ENCODE measurements around the gene PI4KB. TPM values are rescaled to one million over a fixed set of nuclear protein-coding genes. Genes with fewer than 3 reads are reported as not detected.

PI4KB gene
- total and polyA plus RNA-seq, 2 experiments from 2014 or later: 15.3 to 25.5 TPM

DNA sequence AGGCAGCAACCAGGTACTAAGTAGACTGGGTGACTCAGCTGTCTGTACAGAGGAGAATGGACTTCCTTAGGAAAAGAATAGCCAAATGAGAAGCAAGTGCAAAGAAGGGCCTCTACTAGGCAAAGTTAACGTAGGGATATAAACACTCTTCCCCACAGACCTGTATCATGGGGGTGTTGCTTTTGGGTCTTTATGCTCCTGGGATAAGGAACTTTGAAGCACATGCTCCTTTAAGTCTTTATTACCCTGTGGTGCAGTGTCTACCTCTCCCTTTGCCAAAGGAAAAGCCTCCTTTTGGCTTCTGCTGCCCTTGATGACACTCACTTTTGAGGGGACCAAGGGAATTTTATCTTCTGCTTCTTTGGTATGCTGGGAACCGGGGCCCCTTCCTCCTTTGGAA, 14.8 kb upstream of the PI4KB start:
- DNase-seq (ENCODE audit: low spot score): no peak
- H3K36me3 ChIP-seq (ENCODE audit: insufficient read depth): peaks cover 10% of the 10 kb centered on the region; the same call in 1 of the 2 replicates
- no peaks in the 10 kb centered on the region; the same call in 1 of the 2 replicates for H4K20me1 ChIP-seq (replicated peaks; ENCODE audit: insufficient read depth)
- peak overlapping the region; percentile 48; the same call in 1 of the 2 replicates for H3K27ac ChIP-seq (ENCODE audit: low read depth)
- TF ChIP-seq, protein P1, sequence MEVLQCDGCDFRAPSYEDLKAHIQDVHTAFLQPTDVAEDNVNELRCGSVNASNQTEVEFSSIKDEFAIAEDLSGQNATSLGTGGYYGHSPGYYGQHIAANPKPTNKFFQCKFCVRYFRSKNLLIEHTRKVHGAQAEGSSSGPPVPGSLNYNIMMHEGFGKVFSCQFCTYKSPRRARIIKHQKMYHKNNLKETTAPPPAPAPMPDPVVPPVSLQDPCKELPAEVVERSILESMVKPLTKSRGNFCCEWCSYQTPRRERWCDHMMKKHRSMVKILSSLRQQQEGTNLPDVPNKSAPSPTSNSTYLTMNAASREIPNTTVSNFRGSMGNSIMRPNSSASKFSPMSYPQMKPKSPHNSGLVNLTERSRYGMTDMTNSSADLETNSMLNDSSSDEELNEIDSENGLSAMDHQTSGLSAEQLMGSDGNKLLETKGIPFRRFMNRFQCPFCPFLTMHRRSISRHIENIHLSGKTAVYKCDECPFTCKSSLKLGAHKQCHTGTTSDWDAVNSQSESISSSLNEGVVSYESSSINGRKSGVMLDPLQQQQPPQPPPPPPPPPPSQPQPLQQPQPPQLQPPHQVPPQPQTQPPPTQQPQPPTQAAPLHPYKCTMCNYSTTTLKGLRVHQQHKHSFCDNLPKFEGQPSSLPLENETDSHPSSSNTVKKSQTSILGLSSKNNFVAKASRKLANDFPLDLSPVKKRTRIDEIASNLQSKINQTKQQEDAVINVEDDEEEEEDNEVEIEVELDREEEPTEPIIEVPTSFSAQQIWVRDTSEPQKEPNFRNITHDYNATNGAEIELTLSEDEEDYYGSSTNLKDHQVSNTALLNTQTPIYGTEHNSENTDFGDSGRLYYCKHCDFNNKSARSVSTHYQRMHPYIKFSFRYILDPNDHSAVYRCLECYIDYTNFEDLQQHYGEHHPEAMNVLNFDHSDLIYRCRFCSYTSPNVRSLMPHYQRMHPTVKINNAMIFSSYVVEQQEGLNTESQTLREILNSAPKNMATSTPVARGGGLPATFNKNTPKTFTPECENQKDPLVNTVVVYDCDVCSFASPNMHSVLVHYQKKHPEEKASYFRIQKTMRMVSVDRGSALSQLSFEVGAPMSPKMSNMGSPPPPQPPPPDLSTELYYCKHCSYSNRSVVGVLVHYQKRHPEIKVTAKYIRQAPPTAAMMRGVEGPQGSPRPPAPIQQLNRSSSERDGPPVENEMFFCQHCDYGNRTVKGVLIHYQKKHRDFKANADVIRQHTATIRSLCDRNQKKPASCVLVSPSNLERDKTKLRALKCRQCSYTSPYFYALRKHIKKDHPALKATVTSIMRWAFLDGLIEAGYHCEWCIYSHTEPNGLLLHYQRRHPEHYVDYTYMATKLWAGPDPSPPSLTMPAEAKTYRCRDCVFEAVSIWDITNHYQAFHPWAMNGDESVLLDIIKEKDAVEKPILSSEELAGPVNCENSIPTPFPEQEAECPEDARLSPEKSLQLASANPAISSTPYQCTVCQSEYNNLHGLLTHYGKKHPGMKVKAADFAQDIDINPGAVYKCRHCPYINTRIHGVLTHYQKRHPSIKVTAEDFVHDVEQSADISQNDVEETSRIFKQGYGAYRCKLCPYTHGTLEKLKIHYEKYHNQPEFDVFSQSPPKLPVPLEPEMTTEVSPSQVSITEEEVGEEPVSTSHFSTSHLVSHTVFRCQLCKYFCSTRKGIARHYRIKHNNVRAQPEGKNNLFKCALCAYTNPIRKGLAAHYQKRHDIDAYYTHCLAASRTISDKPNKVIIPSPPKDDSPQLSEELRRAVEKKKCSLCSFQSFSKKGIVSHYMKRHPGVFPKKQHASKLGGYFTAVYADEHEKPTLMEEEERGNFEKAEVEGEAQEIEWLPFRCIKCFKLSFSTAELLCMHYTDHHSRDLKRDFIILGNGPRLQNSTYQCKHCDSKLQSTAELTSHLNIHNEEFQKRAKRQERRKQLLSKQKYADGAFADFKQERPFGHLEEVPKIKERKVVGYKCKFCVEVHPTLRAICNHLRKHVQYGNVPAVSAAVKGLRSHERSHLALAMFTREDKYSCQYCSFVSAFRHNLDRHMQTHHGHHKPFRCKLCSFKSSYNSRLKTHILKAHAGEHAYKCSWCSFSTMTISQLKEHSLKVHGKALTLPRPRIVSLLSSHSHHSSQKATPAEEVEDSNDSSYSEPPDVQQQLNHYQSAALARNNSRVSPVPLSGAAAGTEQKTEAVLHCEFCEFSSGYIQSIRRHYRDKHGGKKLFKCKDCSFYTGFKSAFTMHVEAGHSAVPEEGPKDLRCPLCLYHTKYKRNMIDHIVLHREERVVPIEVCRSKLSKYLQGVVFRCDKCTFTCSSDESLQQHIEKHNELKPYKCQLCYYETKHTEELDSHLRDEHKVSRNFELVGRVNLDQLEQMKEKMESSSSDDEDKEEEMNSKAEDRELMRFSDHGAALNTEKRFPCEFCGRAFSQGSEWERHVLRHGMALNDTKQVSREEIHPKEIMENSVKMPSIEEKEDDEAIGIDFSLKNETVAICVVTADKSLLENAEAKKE (CRISPR knock-in tag; IDR thresholded peaks at IDR 0.05): no peak
- TF ChIP-seq ZNF331 (CRISPR knock-in tag; IDR thresholded peaks at IDR 0.05; ENCODE audit: low read depth) (no peak), JUNB (IDR thresholded peaks at IDR 0.05; ENCODE audit: unreplicated experiment) (no peak), CREB1 (CRISPR knock-in tag; IDR thresholded peaks at IDR 0.05; ENCODE audit: low read depth) (no peak), EZH2phosphoT487 (IDR thresholded peaks at IDR 0.05; ENCODE audit: unreplicated experiment) (no peak), REST (IDR thresholded peaks at IDR 0.05; ENCODE audit: unreplicated experiment) (no peak), ZNF114 (CRISPR knock-in tag; IDR thresholded peaks at IDR 0.05) (no peak), NANOG (IDR thresholded peaks at IDR 0.05; ENCODE audit: borderline replicate concordance) (no peak), POLR2AphosphoS5 (IDR thresholded peaks at IDR 0.05; ENCODE audit: low read depth) (no peak), EZH2 (IDR thresholded peaks at IDR 0.05; ENCODE audit: low read depth, unreplicated experiment) (no peak), STAT1 (IDR thresholded peaks at IDR 0.05; ENCODE audit: unreplicated experiment) (no peak), ETS1 (IDR thresholded peaks at IDR 0.05) (no peak)
- TF ChIP-seq, protein P2, sequence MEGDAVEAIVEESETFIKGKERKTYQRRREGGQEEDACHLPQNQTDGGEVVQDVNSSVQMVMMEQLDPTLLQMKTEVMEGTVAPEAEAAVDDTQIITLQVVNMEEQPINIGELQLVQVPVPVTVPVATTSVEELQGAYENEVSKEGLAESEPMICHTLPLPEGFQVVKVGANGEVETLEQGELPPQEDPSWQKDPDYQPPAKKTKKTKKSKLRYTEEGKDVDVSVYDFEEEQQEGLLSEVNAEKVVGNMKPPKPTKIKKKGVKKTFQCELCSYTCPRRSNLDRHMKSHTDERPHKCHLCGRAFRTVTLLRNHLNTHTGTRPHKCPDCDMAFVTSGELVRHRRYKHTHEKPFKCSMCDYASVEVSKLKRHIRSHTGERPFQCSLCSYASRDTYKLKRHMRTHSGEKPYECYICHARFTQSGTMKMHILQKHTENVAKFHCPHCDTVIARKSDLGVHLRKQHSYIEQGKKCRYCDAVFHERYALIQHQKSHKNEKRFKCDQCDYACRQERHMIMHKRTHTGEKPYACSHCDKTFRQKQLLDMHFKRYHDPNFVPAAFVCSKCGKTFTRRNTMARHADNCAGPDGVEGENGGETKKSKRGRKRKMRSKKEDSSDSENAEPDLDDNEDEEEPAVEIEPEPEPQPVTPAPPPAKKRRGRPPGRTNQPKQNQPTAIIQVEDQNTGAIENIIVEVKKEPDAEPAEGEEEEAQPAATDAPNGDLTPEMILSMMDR (conservative IDR thresholded peaks at IDR 0.05; ENCODE audit: low read depth in 2 of 2): no peak
- Mint-ChIP-seq H3K4me1 (peaks cover 14% of the 10 kb centered on the region), H3K27ac (peak overlapping the region; percentile 88), H3K9me3 (no peaks in the 10 kb centered on the region), H3K36me3 (ENCODE audit: low read depth) (peaks cover 43% of the 10 kb centered on the region), H3K4me3 (no peak overlapping the region), H3K27me3 (ENCODE audit: insufficient read depth, low read depth, poor library complexity) (peaks cover 11% of the 10 kb centered on the region)
- peaks cover 9% of the 10 kb centered on the region; the same call in 1 of the 2 replicates for H3K4me1 ChIP-seq (ENCODE audit: insufficient read depth)
- H3K27me3 ChIP-seq (ENCODE audit: insufficient read depth): no peaks in the 10 kb centered on the region
- H3K4me2 ChIP-seq: no peak overlapping the region
- no peak for ATAC-seq
- H3K4me3 ChIP-seq: no peak overlapping the region
- peaks cover 17% of the 10 kb centered on the region; the same call in 1 of the 2 replicates for H3F3A ChIP-seq (replicated peaks; ENCODE audit: low read depth)
- no peak overlapping the region for H2AFZ ChIP-seq
- H3K9me2 ChIP-seq (ENCODE audit: insufficient read depth): no peaks in the 10 kb centered on the region
- H3K79me2 ChIP-seq (replicated peaks; ENCODE audit: insufficient read depth): peaks cover 16% of the 10 kb centered on the region
